Left renal pelvis (tissue), 4 donors: ENCODE results near the gene ZNF830. TPM values are rescaled to one million over a fixed set of nuclear protein-coding genes. Genes with fewer than 3 reads are reported as not detected.
"Not testable (repeated sequence)": the region's sequence is repeated elsewhere in the genome, so short reads cannot be mapped to it uniquely, and the experiment has no call there.

ENCODE experiments used
- DNase-seq, 4 donors: peaks; one replicate each; pipeline ENCODE4 v3.0.0-alpha.2; 2013; ENCODE audit warnings: low read depth in 4 of 4, low spot score in 3 of 4
- polyA plus RNA-seq, 4 donors: library from polyadenylated mRNA; unstranded; fragments of 120-200 nt; gene quantifications; one replicate each; pipeline ENCODE4 v1.2.1, GENCODE V29; 2013; ENCODE audit not compliant: insufficient read length in 4 of 4

ZNF830 gene
- 10 to 100 TPM; 21.6 to 25.4 (median 24.3) TPM for polyA plus RNA-seq

GRCh38 chr17:34961093-34961911, at the start of gene ZNF830, which contains the start of gene CCT6B:
ZNF830 (plus strand) TSS chr17:34961540; CDS start chr17:34961567, 27 bp downstream.
CCT6B (minus strand) TSS chr17:34961460; CDS start chr17:34961393, 67 bp downstream.
- peak; percentile 93 to 97 (median 95) for DNase-seq

GRCh38 chr17:34913001-34913400, 48.3 kb upstream of the ZNF830 start:
- DNase-seq: no peak

- DNase-seq: no peak
Observed at GRCh38 chr17:34916120-34916519, 45.2 kb upstream of the ZNF830 start.

GRCh38 chr17:34917381-34917780, 44.0 kb upstream of the ZNF830 start:
- no peak for DNase-seq

GRCh38 chr17:34920676-34921075, 40.7 kb upstream of the ZNF830 start:
- no peak for DNase-seq

- no peak for DNase-seq
Observed at GRCh38 chr17:34926661-34927060, 34.7 kb upstream of the ZNF830 start.

GRCh38 chr17:34930283-34930682, 31.1 kb upstream of the ZNF830 start:
- DNase-seq: no peak

GRCh38 chr17:34950780-34951179, 10.6 kb upstream of the ZNF830 start:
- DNase-seq: not testable (repeated sequence)

DNA sequence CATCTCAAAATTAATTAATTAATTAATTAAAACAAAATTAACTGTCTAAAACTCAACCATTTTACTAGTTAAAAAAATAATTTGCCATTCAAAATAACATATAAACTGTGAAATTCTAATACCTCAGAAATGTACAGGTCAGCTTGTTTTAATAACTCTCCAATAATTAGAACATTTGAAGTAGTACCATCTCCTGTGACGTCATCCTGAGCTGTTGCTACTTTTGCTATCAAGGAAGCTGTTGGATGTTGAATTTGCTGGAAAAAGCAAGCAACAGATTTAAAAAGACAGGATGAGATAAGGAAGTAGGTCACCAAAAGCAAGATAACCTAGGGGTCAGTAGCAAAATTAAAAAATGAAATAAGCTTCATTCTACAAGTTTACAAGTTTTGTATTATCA, 2.9 kb upstream of the ZNF830 start:
- no peak for DNase-seq

DNA sequence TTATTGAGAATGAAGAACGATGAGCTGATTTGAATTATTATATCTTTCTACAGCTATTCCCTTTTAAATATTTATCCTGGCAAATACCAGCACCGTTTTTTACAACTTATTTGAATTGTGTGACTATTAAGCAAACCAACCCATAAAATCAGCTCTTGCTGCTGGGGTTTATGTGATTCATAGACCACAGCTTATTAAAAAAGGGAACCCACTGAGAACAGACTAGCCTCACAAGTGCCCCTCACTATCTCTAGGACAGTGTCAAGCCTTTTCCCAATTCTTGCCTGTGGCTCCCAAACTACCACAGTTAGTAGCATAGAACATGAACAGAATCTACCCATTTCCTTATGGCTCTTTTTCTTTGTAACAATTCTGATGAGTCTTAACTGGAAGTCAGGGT, 12.8 kb downstream of the ZNF830 start:
- no peak for DNase-seq

DNA sequence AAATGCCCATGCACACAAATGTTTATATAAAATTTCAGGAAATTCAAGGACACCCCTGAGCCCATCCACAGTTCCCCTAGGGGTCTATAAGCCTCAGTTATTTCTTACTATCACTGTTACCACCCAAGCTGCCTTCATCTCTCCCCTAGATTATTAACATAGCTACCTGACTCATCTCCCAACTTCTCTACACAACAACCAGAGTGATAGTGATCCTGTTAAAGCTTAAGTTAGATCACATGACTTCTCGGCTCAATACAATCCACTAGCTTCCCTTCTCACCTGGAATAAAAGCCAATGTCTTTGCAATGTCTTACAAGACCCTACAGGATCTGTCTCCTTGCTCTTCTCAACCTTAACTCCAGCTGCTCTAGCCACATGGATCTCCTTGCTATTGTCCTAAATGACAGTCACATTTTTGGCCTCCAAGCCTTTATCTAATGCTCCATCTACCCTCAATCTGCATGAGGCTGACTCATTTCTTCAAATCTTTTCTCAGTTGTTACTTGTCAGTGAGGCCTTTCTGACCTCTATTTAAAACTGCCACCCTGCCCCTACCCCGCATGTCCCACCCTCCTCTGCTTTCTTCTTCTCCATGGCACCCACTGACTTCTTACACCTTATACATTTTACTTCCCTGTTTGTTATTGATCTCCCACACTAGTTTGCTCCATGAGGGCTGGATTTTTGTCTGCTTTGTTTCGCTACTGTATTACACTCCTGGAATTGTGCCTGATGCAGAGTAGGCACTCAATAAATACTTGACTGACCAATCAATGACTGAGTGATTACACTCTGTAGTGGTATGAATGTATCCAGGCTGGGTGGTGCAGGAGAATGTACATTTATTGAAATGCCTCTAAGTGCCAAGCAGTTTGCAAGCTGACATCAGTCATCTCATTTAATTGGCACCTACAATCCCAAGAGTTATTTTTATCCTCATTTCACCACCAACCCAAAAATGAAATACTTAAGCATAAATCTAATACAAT, 13.8 kb downstream of the ZNF830 start:
- DNase-seq: no peak

DNA sequence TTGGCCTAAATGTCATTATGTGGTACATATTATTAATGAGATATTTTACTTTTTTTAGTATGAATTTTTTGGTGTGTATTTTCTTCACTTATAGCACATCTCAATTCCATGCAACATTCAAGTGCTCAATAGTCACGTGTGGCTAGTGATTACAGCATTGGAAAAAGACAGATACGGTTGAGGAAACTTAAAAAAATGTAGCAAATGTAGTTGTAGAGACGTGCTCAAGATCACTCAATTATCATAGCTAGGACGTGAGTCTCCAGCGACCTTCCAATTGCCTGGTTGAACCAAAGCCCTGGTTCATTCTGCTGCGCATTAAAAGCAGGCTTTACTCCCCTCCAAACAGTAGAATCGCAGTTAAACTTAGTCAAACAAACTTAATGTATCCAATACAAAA, 17.8 kb downstream of the ZNF830 start:
- no peak for DNase-seq

GRCh38 chr17:34979650-34980352, 18.5 kb downstream of the ZNF830 start:
- DNase-seq: no peak

GRCh38 chr17:34980353-34980680, 19.0 kb downstream of the ZNF830 start, which contains the start of gene LIG3:
LIG3 (plus strand) TSS chr17:34980512; CDS start chr17:34983006, 2,494 bp downstream.
- peak; percentile 82 to 88 (median 86) for DNase-seq

DNA sequence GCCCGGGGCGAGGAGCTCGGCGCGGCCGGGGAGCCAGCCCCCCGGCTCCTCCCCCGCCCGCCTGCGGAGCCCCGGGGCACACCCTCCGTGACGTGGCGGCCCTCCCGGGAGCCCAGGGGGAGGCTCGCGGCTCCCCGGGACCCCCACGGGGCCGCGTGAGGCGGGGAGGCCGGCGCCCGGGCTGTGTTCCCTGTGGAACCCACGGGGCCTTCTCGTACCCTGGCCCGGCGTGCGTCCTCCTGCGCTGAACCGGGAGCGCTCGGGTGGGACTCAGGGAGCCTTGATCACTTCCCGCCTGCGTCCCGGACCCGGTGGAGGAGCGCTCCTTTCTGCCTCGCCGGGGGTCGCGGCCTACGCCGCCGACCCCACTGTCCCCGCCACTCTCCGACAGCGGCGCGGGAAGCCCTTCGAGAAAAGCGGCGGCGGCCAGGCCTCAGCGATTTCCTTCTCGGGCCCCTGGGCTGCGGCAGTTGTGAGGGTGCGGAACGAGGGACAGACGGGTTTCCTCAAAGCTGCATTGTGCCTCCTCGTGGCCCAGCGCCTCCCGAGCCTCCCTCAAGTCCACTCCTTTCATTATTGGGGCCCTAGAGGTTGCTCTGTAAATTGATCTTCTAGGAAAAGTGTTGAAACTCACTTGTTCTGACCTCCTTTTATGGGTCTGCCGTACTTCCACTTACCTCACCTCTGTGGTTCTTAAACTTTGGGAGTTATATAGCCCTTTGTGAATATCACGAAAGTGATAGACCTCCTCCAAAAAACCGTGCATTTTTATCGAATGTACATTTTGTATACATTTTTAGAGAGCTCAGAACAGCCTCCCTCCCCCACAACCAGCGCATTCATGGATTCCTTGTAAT, 19.6 kb downstream of the ZNF830 start:
- peak in 2 of 4 donors; percentile 63 to 72 for DNase-seq

DNA sequence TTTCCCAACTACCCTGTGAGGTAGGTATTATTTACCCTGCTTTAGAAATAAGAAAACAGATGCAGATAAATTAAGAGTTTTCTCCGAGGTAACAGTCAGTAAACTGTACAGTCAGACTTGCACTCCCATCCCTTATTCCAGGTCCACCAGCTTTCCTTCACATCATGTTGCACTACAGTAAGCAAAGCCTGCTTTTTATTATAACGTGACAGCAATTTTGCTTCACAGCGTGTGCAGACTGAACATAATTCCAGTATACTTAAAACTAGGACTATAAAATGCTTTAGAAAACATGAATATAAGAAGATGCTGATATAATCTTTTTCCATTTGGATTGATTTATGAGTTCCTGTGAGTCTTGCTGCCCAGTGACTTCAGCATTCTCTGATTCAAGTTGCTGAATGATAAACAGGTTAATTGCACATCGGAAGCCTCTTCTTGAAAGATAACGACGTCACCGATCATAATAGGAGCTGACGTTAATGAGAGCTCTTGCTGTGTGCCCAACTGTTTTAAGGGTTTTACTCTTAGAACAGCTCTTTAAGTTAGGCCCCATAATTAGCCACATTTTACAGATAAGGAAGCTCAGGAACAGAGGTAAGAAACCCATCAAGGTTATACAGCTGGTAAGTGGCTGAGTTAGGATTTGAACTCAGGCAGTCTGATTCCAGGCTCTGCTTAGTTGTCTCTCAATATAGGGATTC, 20.4 kb downstream of the ZNF830 start:
- no peak for DNase-seq

DNA sequence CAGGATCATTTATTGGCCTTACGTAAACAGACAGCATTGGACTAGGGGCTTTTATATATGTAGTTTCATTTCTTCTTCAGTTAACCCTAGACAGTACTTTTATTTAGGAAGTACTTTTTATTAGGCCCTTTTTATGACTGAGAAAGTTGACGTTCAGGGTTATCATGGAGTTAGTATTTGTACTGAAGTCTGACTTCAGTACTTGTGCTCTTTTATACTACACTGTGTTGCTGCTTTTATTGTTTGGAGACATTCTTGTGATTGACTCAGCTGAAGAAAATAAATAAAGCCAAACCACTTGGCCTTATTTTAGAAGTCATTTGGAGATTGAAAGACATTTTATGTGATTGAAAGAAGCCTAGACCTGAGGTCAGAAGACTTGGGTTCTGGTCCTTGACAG, 25.9 kb downstream of the ZNF830 start:
- DNase-seq: no peak

DNA sequence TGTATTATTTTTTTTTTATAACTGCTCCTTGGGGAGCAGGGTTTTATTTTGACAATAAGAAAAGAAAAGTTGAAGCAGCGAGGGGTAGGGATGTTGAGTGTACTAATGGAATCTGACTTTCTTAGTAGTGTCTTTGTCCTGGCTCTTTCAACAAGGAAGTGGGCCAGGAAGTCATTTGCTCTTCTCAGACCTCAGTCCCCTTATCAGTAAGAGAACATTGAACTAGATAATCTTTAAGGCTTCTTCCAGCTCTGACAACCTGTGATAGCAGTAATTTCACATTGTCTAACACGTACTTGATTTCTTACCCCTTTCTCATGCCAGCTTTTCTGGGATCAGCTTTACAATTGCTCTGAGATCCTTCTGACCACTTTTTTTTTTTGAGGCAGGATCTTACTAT, 27.3 kb downstream of the ZNF830 start:
- DNase-seq: no peak

- no peak for DNase-seq
Observed at GRCh38 chr17:34989473-34989872, 28.1 kb downstream of the ZNF830 start.
